Lung microvascular endothelial cell (primary cell): ENCODE results near the gene CELSR2. TPM values are rescaled to one million over a fixed set of nuclear protein-coding genes. Genes with fewer than 3 reads are reported as not detected.
"Not testable (repeated sequence)": the region's sequence is repeated elsewhere in the genome, so short reads cannot be mapped to it uniquely, and the experiment has no call there.

Experiments used
- DNase-seq, 2 donors: peaks; one replicate each; pipeline versions ENCODE4 v3.0.0 to v3.0.0-alpha.2; 2010; ENCODE audit warnings: low read depth in 2 of 2
- total RNA-seq: library from RNA; depleted of rRNA; stranded (reverse); fragments of >200 nt; gene quantifications from 2 replicates; pipeline ENCODE4 v1.2.1, GENCODE V29; 2014

The CELSR2 gene
- total RNA-seq, 1 donor from 2014 or later = 0.79 TPM

GRCh38 chr1:109279615-109280278 is 30.4 kb downstream of the CELSR2 start:
- no peak for DNase-seq

- DNase-seq = no peak
Measured at GRCh38 chr1:109280862-109281261, 31.5 kb downstream of the CELSR2 start.

DNA sequence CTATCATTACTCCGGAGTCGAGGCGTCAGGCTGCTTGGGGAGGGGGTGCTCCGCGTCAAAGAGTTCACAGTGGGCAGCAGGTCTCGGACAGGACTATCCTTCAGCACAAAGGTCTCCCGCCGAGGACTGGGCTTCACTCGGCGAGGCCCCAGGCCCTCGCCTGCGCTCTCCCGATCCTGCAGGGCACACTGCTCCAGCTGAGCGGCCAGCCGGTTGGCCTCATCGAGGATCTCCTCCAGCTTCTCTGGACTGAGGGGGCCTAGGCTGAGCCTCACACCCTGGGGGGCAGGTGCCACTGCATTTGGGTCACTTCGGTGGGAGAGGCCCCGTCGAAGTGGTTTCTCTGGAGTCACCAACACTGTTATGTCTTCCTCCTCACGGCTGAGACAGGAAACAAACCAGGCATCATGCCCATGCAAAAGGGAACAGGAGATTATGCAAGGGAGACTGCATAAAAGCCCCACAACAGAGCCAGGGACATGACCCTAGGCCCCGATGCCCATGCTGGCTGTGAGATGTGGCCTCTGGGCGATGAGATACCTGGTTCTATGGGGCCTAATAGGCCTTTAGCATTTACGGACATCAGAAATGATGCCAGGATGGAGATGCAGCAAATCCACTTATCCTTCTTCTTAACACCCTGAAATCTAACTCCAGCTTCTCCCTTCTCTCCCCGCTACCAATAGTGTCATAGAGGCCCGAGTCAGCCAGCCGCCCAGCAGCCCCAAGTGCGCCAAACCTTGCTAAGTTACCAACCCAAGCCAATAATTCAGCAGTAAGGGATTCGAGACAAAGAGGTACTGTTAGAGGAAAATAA is 32.5 kb downstream of the CELSR2 start:
- DNase-seq = no peak

DNA sequence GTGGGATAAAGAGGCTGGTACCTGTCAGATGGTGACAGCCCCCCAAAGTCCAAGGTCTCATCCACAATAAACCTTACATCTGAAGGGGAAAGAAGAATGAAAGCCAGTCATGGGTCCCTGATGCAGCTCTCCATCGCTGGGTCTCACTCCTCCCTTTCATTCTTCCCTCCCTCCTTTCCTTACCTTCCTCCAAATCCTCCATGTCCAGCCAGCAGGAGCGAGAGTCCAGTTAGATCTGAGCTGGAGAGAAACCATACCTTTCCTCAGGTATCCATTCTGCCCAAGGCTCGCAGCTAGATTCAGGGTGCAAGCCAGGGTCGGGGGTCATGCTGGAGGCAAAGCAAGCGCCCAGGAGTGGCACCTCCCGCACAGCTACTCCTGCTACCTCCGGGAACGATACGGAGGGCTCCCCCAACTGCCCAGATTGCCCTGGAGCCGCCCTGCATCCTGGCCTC is 33.2 kb downstream of the CELSR2 start:
- DNase-seq = no peak

GRCh38 chr1:109282952-109283747 is 33.8 kb downstream of the CELSR2 start, which contains the start of gene PSRC1:
Gene PSRC1, minus strand, starts transcription at chr1:109283145.
- peak; percentile 87 to 96 for DNase-seq

DNA sequence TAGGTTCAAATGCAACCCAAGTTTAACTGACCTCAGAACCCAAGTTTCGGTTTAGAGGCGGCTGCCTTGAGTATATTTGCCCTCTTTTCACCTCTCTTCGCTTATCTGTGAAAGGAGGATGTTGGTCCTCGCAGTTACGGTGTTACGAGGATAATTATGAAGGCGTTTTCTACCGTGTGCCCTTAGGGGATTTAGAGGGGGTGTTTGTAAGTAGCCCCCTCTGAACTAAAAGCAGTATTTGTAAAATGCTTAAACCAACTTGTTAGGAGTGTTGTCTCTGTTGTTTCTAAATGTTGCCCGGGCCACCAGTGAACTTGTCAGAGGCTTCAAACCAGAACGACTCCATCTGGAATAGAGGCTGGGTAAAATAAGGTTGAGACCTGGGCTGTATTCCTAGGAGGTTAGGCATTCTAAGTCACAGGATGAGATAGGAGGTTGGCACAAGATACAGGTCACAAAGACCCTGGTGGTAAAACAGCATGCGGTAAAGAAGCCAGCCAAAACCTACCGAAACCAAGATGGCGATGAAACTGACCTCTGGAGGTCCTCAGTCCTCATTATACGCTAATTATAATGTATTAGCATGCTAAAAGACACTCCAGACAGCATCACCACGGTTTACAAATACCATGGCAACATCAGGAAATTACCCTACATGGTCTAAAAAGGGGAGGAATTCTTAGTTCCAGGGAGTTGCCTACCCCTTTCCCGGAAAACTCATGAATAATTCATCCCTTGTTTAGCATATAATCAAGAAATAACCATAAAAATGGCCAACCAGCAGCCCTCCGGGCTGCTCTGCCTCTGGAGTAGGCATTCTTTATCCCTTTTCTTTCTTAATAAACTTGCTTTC is 34.6 kb downstream of the CELSR2 start:
- DNase-seq = no peak

DNA sequence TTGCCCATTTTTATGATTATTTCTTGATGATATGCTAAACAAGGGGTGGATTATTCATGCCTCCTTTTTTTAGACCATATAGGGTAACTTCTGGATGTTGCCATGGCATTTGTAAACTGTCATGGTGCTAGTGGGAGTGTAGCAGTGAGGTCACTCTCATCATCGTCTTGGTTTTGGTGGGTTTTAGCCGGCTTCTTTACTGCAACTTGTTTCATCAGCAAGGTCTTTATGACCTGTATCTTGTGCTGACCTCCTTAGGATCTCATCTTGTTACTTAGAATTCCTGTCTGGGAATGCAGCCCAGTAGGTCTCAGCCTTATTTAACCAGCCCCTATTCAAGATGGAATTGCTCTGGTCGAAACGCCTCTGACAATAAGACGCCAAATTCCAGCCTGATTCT is 37.4 kb downstream of the CELSR2 start:
- not testable (repeated sequence) for DNase-seq

GRCh38 chr1:109290137-109290536 is 40.8 kb downstream of the CELSR2 start:
- no peak for DNase-seq

DNA sequence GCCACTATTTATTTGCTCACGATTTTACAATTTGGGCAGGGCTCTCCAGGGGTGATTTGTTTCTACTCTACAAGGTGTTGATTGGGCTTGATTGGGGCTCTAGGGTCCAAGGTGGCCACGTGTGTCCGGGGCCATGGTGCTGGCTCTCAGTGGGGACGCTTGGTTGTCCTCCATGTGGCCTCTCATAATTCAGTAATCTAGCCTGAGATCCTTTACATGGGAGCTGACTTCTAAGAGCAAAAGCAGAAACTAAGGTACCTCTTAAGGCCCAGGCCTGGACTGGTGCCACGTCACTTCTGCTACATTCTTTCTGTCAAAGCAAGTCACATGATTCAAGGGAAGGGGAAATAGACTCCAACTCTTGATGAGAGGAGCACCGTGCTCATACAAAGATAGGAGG is 41.7 kb downstream of the CELSR2 start:
- DNase-seq = no peak

DNA sequence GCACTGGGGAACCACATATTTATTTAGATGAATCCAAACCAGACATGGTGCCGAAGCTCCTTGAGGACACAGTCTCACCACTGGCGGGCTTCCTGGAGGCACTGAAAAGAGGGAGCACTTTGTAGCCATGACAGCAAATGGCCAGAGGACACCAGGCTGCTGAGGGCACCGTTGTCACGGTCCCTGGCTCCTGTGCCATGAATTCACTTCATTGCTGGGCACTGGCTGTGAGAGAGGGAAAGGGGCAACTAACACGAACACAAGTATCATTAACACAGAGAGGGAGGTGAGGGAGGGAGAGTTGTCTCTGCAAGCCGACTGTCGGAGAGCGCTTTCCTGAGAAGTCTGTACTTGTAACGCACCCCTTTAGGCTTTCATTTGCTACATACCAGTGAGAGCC is 43.0 kb downstream of the CELSR2 start:
- DNase-seq = no peak

DNA sequence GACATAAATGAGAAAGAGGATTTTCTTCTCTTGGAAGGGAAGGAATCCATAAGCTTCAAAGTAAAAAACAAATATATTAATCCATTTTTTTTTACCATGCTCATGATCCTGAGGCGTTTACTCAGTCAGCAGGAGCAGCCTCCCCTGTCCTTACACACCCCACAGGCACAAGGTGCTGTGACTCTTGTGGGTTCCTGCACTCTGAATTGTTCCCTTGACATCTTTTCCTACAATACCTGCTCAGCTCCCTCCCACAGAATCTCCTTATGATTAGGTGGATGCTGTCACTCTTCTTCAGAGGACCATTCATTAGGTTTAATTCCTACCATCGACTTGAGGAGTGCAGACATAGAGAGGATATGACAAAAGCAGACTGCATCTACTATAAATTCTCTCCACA is 43.7 kb downstream of the CELSR2 start:
- no peak for DNase-seq

- DNase-seq = peak in 1 of 2 donors; percentile 17
Measured at GRCh38 chr1:109294481-109294880, 45.1 kb downstream of the CELSR2 start.

DNA sequence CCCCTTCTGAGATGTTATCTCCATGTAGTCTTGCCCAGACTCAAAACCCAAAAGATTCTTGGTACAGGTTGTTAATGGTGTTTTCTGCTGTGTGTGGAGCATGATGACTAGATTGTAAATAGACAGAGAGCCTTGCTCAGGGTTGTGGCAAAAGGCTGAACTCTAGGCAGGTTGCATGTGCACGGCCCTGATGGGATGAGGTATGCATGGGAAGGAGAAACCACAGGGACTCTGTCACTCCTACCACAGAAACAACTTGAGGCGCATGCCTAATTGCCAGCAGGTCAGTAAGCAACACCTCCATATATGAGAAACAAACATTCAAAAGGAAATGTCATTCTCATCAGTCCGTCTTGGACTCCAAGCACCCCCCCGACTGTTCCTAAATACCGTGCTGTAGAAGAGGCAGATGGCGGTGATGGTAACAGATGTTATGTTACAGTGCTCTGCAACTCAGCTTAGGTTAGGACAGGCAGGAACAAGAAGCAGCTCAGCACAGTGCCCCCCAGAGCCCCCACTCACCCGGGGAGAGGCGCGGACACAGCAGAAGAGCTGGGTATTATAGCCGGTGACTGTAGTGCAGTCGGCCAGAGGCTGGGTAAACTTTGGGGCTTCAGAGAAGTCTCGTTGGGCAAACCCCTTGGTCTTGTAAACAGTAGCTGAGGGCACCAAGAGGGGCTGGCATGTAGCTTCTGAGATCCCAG is 46.5 kb downstream of the CELSR2 start:
- DNase-seq = no peak

- no peak for DNase-seq
Measured at GRCh38 chr1:109296782-109297181, 47.4 kb downstream of the CELSR2 start.

DNA sequence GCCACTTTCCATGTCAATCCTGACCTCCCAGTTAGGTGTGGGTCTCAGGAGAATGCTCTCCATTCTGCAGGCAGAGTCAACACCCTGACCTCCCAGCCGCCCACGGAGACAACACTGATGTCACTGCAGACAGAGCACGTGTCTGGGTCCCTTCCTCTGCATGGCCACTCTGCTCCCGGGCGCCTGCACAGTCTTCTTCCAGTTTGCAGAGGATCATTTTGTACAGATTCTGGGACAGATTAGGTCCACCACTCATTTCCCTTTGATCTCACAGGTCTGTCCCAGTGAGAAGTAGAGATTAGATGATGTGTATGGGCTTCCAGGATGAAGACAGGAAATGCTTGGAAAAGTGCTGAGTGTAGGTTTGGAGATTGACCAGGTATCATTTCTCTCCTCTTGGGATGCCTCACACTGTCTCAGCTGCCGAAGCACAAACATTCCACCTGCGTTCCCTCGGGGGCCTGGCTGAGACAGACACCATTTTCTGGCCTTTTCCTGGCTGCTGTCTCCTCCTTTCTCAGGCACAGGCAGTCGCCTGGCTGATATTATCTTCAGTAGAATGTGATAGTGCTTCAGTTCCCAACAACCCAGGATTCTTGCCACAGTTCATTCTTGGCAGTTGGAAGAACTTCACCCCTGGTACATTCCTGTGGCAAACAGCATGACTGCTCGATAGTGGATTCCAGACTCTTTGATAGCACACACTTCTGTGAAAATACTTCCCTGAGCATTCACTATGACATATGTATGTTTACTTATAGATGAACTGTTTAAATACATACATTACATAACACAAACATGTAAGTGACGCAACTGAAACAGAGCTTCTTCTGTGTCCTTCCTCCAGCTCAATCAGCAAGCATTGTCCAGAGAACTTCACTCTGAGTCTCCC is 49.6 kb downstream of the CELSR2 start:
- DNase-seq = peak; percentile 23 to 35

GRCh38 chr1:109299558-109300343 is 50.4 kb downstream of the CELSR2 start:
- peak; percentile 24 to 74 for DNase-seq

- no peak for DNase-seq
Measured at GRCh38 chr1:109300650-109301151, 51.4 kb downstream of the CELSR2 start.

GRCh38 chr1:109301874-109302273 is 52.5 kb downstream of the CELSR2 start:
- no peak for DNase-seq
